ENCODE data around the gene ZNF362. TPM values are rescaled to one million over a fixed set of nuclear protein-coding genes. Genes with fewer than 3 reads are reported as not detected.

Gene ZNF362
- total RNA-seq, 1 donor from 2014 or later: 110 TPM

- Mint-ChIP-seq H3K27ac (ENCODE audit: unreplicated experiment) (peak overlapping the region; percentile 52), H3K27me3 (ENCODE audit: unreplicated experiment) (no peaks in the 10 kb centered on the region), H3K36me3 (ENCODE audit: unreplicated experiment) (peaks cover 43% of the 10 kb centered on the region), H3K9me3 (ENCODE audit: unreplicated experiment) (no peaks in the 10 kb centered on the region), H3K4me1 (ENCODE audit: unreplicated experiment) (peaks cover 11% of the 10 kb centered on the region), H3K4me3 (ENCODE audit: unreplicated experiment) (no peak overlapping the region)
- no peak for TF ChIP-seq CTCF (IDR thresholded peaks at IDR 0.05)
- DNase-seq (ENCODE audit: extremely low spot score, unreplicated experiment): no peak
Measured at GRCh38 chr1:33276573-33277298, 20.4 kb downstream of the ZNF362 start.

- Mint-ChIP-seq H3K27me3 (ENCODE audit: unreplicated experiment) (no peaks in the 10 kb centered on the region), H3K4me1 (ENCODE audit: unreplicated experiment) (peaks cover 5% of the 10 kb centered on the region), H3K4me3 (ENCODE audit: unreplicated experiment) (no peak overlapping the region), H3K27ac (ENCODE audit: unreplicated experiment) (peak overlapping the region; percentile 52), H3K36me3 (ENCODE audit: unreplicated experiment) (peaks cover 46% of the 10 kb centered on the region), H3K9me3 (ENCODE audit: unreplicated experiment) (no peaks in the 10 kb centered on the region)
- TF ChIP-seq CTCF (IDR thresholded peaks at IDR 0.05): no peak
- no peak for DNase-seq (ENCODE audit: extremely low spot score, unreplicated experiment)
Measured at GRCh38 chr1:33277488-33278084, 21.3 kb downstream of the ZNF362 start.

- TF ChIP-seq CTCF (IDR thresholded peaks at IDR 0.05): no peak
- no peak for DNase-seq (ENCODE audit: extremely low spot score, unreplicated experiment)
- no peak overlapping the region for H3K4me3 Mint-ChIP-seq (ENCODE audit: unreplicated experiment)
- H3K9me3 Mint-ChIP-seq (ENCODE audit: unreplicated experiment): no peaks in the 10 kb centered on the region
- H3K36me3 Mint-ChIP-seq (ENCODE audit: unreplicated experiment): peaks cover 56% of the 10 kb centered on the region
- no peaks in the 10 kb centered on the region for H3K27me3 Mint-ChIP-seq (ENCODE audit: unreplicated experiment)
- no peak overlapping the region for H3K27ac Mint-ChIP-seq (ENCODE audit: unreplicated experiment)
- H3K4me1 Mint-ChIP-seq (ENCODE audit: unreplicated experiment): no peaks in the 10 kb centered on the region
Measured at GRCh38 chr1:33280091-33280661, 23.9 kb downstream of the ZNF362 start.

GRCh38 chr1:33281554-33282303, 25.4 kb downstream of the ZNF362 start:
- Mint-ChIP-seq H3K36me3 (ENCODE audit: unreplicated experiment) (peaks cover 61% of the 10 kb centered on the region), H3K4me3 (ENCODE audit: unreplicated experiment) (no peak overlapping the region), H3K27ac (ENCODE audit: unreplicated experiment) (no peak overlapping the region), H3K4me1 (ENCODE audit: unreplicated experiment) (no peaks in the 10 kb centered on the region), H3K9me3 (ENCODE audit: unreplicated experiment) (no peaks in the 10 kb centered on the region), H3K27me3 (ENCODE audit: unreplicated experiment) (no peaks in the 10 kb centered on the region)
- DNase-seq (ENCODE audit: extremely low spot score, unreplicated experiment): no peak
- no peak for TF ChIP-seq CTCF (IDR thresholded peaks at IDR 0.05)

- Mint-ChIP-seq H3K4me3 (ENCODE audit: unreplicated experiment) (no peak overlapping the region), H3K27me3 (ENCODE audit: unreplicated experiment) (no peaks in the 10 kb centered on the region), H3K9me3 (ENCODE audit: unreplicated experiment) (no peaks in the 10 kb centered on the region), H3K27ac (ENCODE audit: unreplicated experiment) (no peak overlapping the region), H3K36me3 (ENCODE audit: unreplicated experiment) (peaks cover 60% of the 10 kb centered on the region), H3K4me1 (ENCODE audit: unreplicated experiment) (no peaks in the 10 kb centered on the region)
- no peak for TF ChIP-seq CTCF (IDR thresholded peaks at IDR 0.05)
- no peak for DNase-seq (ENCODE audit: extremely low spot score, unreplicated experiment)
Measured at GRCh38 chr1:33282791-33283190, 26.5 kb downstream of the ZNF362 start.
